Esophagus squamous epithelium (tissue), 4 donors: ENCODE measurements around the gene CTNNA1.

Experiments used
- POLR2A ChIP-seq, 4 donors: fragments of 450-650 bp; IDR thresholded peaks; one replicate each; pipeline ENCODE4 v1.6.1; 2017; ENCODE audit warnings: antibody characterized with exemption in 4 of 4, mild to moderate bottlenecking in 4 of 4, moderate library complexity in 3 of 4
- TF ChIP-seq, protein P1 (sequence below), 6 experiments: fragments of 450-650 bp in 4 of 6; fragments of 200-600 bp in 2 of 6; sonication (generic) in 2 of 6; IDR thresholded peaks; one replicate each; pipeline ENCODE4 v1.5.1; 2016 to 2019; ENCODE audit warnings: antibody characterized with exemption in 6 of 6, mild to moderate bottlenecking in 4 of 6, moderate library complexity in 4 of 6

DNA sequence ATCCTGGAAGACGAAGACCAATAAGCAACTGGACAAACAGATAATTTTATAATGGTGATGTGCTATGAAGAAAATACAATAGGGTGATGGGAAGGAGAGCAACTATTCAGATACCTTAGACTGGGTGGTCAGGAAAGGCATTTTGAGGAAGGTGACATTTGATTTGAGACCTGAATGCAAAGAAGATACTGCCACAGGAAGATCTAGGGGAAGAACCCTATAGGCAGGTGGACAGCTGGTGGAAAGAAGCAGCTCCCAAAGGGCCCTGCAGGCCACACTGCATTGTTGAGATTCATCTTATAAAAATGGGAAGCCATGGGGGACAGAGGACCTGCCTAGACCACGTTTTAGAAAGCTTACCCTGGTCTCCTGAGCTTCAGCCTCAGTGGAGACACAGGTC lies 19.7 kb upstream of the CTNNA1 start:
- TF ChIP-seq, protein P1, sequence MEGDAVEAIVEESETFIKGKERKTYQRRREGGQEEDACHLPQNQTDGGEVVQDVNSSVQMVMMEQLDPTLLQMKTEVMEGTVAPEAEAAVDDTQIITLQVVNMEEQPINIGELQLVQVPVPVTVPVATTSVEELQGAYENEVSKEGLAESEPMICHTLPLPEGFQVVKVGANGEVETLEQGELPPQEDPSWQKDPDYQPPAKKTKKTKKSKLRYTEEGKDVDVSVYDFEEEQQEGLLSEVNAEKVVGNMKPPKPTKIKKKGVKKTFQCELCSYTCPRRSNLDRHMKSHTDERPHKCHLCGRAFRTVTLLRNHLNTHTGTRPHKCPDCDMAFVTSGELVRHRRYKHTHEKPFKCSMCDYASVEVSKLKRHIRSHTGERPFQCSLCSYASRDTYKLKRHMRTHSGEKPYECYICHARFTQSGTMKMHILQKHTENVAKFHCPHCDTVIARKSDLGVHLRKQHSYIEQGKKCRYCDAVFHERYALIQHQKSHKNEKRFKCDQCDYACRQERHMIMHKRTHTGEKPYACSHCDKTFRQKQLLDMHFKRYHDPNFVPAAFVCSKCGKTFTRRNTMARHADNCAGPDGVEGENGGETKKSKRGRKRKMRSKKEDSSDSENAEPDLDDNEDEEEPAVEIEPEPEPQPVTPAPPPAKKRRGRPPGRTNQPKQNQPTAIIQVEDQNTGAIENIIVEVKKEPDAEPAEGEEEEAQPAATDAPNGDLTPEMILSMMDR (IDR thresholded peaks at IDR 0.05): no peak
- no peak for TF ChIP-seq POLR2A (IDR thresholded peaks at IDR 0.05)
